C4-2B (cell line): ENCODE data around the gene SH3BP2.

ENCODE experiments used
- CTCF ChIP-seq: fragments of 450-650 bp; conservative IDR thresholded peaks from 2 replicates; pipeline ENCODE4 v1.5.1; 2017; ENCODE audit warnings: mild to moderate bottlenecking
- ZFX ChIP-seq: fragments of 450-650 bp; IDR thresholded peaks from 2 replicates; pipeline ENCODE4 v1.6.1; 2017

- no peak for TF ChIP-seq CTCF
- TF ChIP-seq ZFX, result no peak
These were observed 85.5 kb downstream of the SH3BP2 start for GRCh38 chr4:2878346-2878745.
